Esophagus muscularis mucosa (tissue), 4 donors: ENCODE results near the gene SLFN11.

ENCODE experiments used
- EP300 ChIP-seq: sonication (generic); formaldehyde crosslinking; IDR thresholded peaks from one replicate; pipeline ENCODE4 v1.6.1; 2017; ENCODE audit warnings: antibody characterized with exemption
- POLR2A ChIP-seq: fragments of 450-650 bp; IDR thresholded peaks from one replicate; pipeline ENCODE4 v1.6.1; 2017; ENCODE audit warnings: antibody characterized with exemption, moderate library complexity, mild to moderate bottlenecking, low read depth
- POLR2AphosphoS5 ChIP-seq, 2 donors: sonication (generic); formaldehyde crosslinking; IDR thresholded peaks; one replicate each; pipeline ENCODE4 v1.6.1; 2017; ENCODE audit warnings: antibody characterized with exemption in 2 of 2
- TF ChIP-seq, protein P1 (sequence below), 3 experiments: fragments of 200-600 bp in 2 of 3; fragments of 450-650 bp in 1 of 3; sonication (generic) in 2 of 3; IDR thresholded peaks; one replicate each; pipeline ENCODE4 v1.5.1; 2017 to 2019; ENCODE audit warnings: antibody characterized with exemption in 3 of 3, mild to moderate bottlenecking in 2 of 3, moderate library complexity in 1 of 3

GRCh38 chr17:35342276-35342675 lies 31.1 kb downstream of the SLFN11 start:
- no peak for TF ChIP-seq EP300
- TF ChIP-seq, protein P1, sequence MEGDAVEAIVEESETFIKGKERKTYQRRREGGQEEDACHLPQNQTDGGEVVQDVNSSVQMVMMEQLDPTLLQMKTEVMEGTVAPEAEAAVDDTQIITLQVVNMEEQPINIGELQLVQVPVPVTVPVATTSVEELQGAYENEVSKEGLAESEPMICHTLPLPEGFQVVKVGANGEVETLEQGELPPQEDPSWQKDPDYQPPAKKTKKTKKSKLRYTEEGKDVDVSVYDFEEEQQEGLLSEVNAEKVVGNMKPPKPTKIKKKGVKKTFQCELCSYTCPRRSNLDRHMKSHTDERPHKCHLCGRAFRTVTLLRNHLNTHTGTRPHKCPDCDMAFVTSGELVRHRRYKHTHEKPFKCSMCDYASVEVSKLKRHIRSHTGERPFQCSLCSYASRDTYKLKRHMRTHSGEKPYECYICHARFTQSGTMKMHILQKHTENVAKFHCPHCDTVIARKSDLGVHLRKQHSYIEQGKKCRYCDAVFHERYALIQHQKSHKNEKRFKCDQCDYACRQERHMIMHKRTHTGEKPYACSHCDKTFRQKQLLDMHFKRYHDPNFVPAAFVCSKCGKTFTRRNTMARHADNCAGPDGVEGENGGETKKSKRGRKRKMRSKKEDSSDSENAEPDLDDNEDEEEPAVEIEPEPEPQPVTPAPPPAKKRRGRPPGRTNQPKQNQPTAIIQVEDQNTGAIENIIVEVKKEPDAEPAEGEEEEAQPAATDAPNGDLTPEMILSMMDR (IDR thresholded peaks at IDR 0.05) = no peak
- no peak for TF ChIP-seq POLR2A
- TF ChIP-seq POLR2AphosphoS5 (IDR thresholded peaks at IDR 0.05) = no peak
